ENCODE results near the gene MST1. TPM values are rescaled to one million over a fixed set of nuclear protein-coding genes. Genes with fewer than 3 reads are reported as not detected.
A peak's percentile ranks its signal among the peaks of the same experiment; 100 is the strongest.

The MST1 gene
- total and polyA plus RNA-seq, 4 experiments from 2014 or later, result 0.94 to 10.2 (median 6.3) TPM; not detected in 1

- CTCF ChIA-PET (ENCODE audit: partially characterized antibody), result no interaction called here
- peaks cover 34 to 57% of the 10 kb centered on the region in 2 donors for H3K36me3 Mint-ChIP-seq
These were observed 8.6 kb downstream of the MST1 start for GRCh38 chr3:49680493-49681231.

GRCh38 chr3:49675912-49676311 is 13.4 kb downstream of the MST1 start:
- H3K4me3 ChIP-seq (ENCODE audit: low read length in 2 of 2), result no peak overlapping the region
- peaks cover 51% of the 10 kb centered on the region for H3K36me3 ChIP-seq (ENCODE audit: insufficient read depth, low read length)
- peak overlapping the region in 1 of 7 donors; percentile 98 for H3K27ac Mint-ChIP-seq
- peaks cover 24 to 50% (median 38%) of the 10 kb centered on the region in 4 donors for H3K4me1 Mint-ChIP-seq
- H3K27me3 ChIP-seq (ENCODE audit: insufficient read depth, low read length), result no peaks in the 10 kb centered on the region
- peak overlapping the region in 5 of 8 donors; percentile 34 to 43 (median 38) for H3K4me3 Mint-ChIP-seq
- no peak overlapping the region for H3K27ac ChIP-seq (ENCODE audit: low read depth, low read length)
- no peaks in the 10 kb centered on the region for H3K9me3 ChIP-seq (ENCODE audit: control insufficient read depth in 1 of 2, low read length in 2 of 2)
- intact Hi-C loops (cut with micrococcal nuclease), result loop anchor here (10.0 kb wide), 1 partner anchor 261 kb away; the partner anchor contains the start of genes RHOA and TCTA
- no peaks in the 10 kb centered on the region for H3K27me3 Mint-ChIP-seq
- CTCF ChIA-PET (ENCODE audit: partially characterized antibody), result interaction anchor here (2.9 kb wide), 1 partner anchor 136 kb away, joined by 15 read pairs; no protein-coding TSS in a partner anchor
- H3K9me3 Mint-ChIP-seq, result no peaks in the 10 kb centered on the region
- H3K36me3 Mint-ChIP-seq, result peaks cover 36 to 53% of the 10 kb centered on the region in 2 donors
- POLR2A ChIA-PET (ENCODE audit: partially characterized antibody), result interaction anchor here (1.2 kb wide), 1 partner anchor 582 kb away, joined by 3 read pairs; the partner anchor contains the start of gene QRICH1
- H3K4me1 ChIP-seq (ENCODE audit: insufficient read depth, low read length), result peaks cover 32% of the 10 kb centered on the region
- DNase-seq, result no peak

More at GRCh38 chr3:49680493-49681231, 8.6 kb downstream of the MST1 start:
- Mint-ChIP-seq H3K4me1 (peaks cover 10 to 23% (median 12%) of the 10 kb centered on the region in 4 donors), H3K4me3 (no peak overlapping the region), H3K9me3 (no peaks in the 10 kb centered on the region), H3K27me3 (no peaks in the 10 kb centered on the region), H3K27ac (no peak overlapping the region)
- H3K4me3 ChIP-seq (ENCODE audit: low read length in 2 of 2), result no peak overlapping the region
- intact Hi-C loops (cut with micrococcal nuclease), result no loop called here
- H3K36me3 ChIP-seq (ENCODE audit: insufficient read depth, low read length), result peaks cover 82% of the 10 kb centered on the region
- H3K27ac ChIP-seq (ENCODE audit: low read depth, low read length), result no peak overlapping the region
- H3K9me3 ChIP-seq (ENCODE audit: control insufficient read depth in 1 of 2, low read length in 2 of 2), result no peaks in the 10 kb centered on the region
- peaks cover 11% of the 10 kb centered on the region for H3K4me1 ChIP-seq (ENCODE audit: insufficient read depth, low read length)
- H3K27me3 ChIP-seq (ENCODE audit: insufficient read depth, low read length), result no peaks in the 10 kb centered on the region
- POLR2A ChIA-PET (ENCODE audit: partially characterized antibody), result no interaction called here
- DNase-seq, result no peak

- POLR2A ChIA-PET (ENCODE audit: partially characterized antibody), result interaction anchor here (0.6 to 4.0 kb wide), 4 partner anchors 44 to 580 kb away, joined by 3 to 85 read pairs (median 3); partner anchors contain the start of genes QRICH1 and USP4
- peaks cover 25 to 39% of the 10 kb centered on the region in 2 donors for H3K36me3 Mint-ChIP-seq
- intact Hi-C loops (cut with micrococcal nuclease), result loop anchor here (1.0 to 10.0 kb wide), 6 partner anchors 15 to 332 kb away; partner anchors contain the start of genes DAG1, GMPPB, MST1 and RBM6
These were observed 14.7 kb downstream of the MST1 start for GRCh38 chr3:49674497-49674983.

GRCh38 chr3:49673715-49674496 is 15.4 kb downstream of the MST1 start, which contains the start of gene APEH:
Gene APEH, plus strand, starts transcription at chr3:49674351. Its CDS starts 51 bp downstream, at chr3:49674402.
- Mint-ChIP-seq H3K9me3 (no peaks in the 10 kb centered on the region), H3K27ac (peak within 1 kb of the TSS; percentile 97 to 99 (median 98)), H3K36me3 (peaks cover 24 to 36% of the 10 kb centered on the region in 2 donors), H3K27me3 (no peaks in the 10 kb centered on the region), H3K4me1 (peaks cover 20 to 50% (median 34%) of the 10 kb centered on the region in 4 donors), H3K4me3 (peak within 1 kb of the TSS; percentile 90 to 99 (median 94))
- H3K27me3 ChIP-seq (ENCODE audit: insufficient read depth, low read length), result no peaks in the 10 kb centered on the region
- peaks cover 32% of the 10 kb centered on the region for H3K36me3 ChIP-seq (ENCODE audit: insufficient read depth, low read length)
- CTCF ChIA-PET (ENCODE audit: partially characterized antibody), result interaction anchor here (0.8 to 5.3 kb wide), 4 partner anchors 13 to 220 kb away, joined by 3 to 319 read pairs (median 5); no protein-coding TSS in a partner anchor
- H3K4me3 ChIP-seq (ENCODE audit: low read length in 2 of 2), result peak within 1 kb of the TSS; percentile 48 to 75
- H3K27ac ChIP-seq (ENCODE audit: low read depth, low read length), result peak within 1 kb of the TSS; percentile 77
- H3K9me3 ChIP-seq (ENCODE audit: control insufficient read depth in 1 of 2, low read length in 2 of 2), result no peaks in the 10 kb centered on the region
- intact Hi-C loops (cut with micrococcal nuclease), result loop anchor here (1.0 to 10.0 kb wide), 6 partner anchors 15 to 332 kb away; partner anchors contain the start of genes DAG1, GMPPB, MST1 and RBM6
- peak; percentile 98 to 99 (median 98) for DNase-seq
- POLR2A ChIA-PET (ENCODE audit: partially characterized antibody), result interaction anchor here (0.8 to 4.0 kb wide), 4 partner anchors 15 to 334 kb away, joined by 3 to 85 read pairs (median 4); partner anchors contain the start of genes DAG1, MST1 and USP4
- peaks cover 32% of the 10 kb centered on the region for H3K4me1 ChIP-seq (ENCODE audit: insufficient read depth, low read length)

More at GRCh38 chr3:49674497-49674983, 14.7 kb downstream of the MST1 start:
- peak in 1 of 5 donors; percentile 58 for DNase-seq
- Histone ChIP-seq H3K36me3 (ENCODE audit: insufficient read depth, low read length) (peaks cover 38% of the 10 kb centered on the region), H3K9me3 (ENCODE audit: control insufficient read depth in 1 of 2, low read length in 2 of 2) (no peaks in the 10 kb centered on the region), H3K27ac (ENCODE audit: low read depth, low read length) (peak overlapping the region; percentile 77), H3K4me3 (ENCODE audit: low read length in 2 of 2) (peak overlapping the region; percentile 48 to 75), H3K27me3 (ENCODE audit: insufficient read depth, low read length) (no peaks in the 10 kb centered on the region), H3K4me1 (ENCODE audit: insufficient read depth, low read length) (peaks cover 32% of the 10 kb centered on the region)
- Mint-ChIP-seq H3K4me3 (peak overlapping the region; percentile 90 to 99 (median 94)), H3K27me3 (no peaks in the 10 kb centered on the region), H3K9me3 (no peaks in the 10 kb centered on the region), H3K4me1 (peaks cover 20 to 50% (median 34%) of the 10 kb centered on the region in 4 donors), H3K27ac (peak overlapping the region; percentile 29 to 99 (median 89))
- CTCF ChIA-PET (ENCODE audit: partially characterized antibody), result interaction anchor here (2.9 kb wide), 1 partner anchor 134 kb away, joined by 15 read pairs; no protein-coding TSS in a partner anchor

GRCh38 chr3:49673121-49673714 is 16.1 kb downstream of the MST1 start:
- Histone ChIP-seq H3K27me3 (ENCODE audit: insufficient read depth, low read length) (no peaks in the 10 kb centered on the region), H3K36me3 (ENCODE audit: insufficient read depth, low read length) (peaks cover 25% of the 10 kb centered on the region), H3K27ac (ENCODE audit: low read depth, low read length) (peak overlapping the region; percentile 77), H3K9me3 (ENCODE audit: control insufficient read depth in 1 of 2, low read length in 2 of 2) (no peaks in the 10 kb centered on the region), H3K4me3 (ENCODE audit: low read length in 2 of 2) (peak overlapping the region; percentile 28 to 75), H3K4me1 (ENCODE audit: insufficient read depth, low read length) (peaks cover 32% of the 10 kb centered on the region)
- Mint-ChIP-seq H3K27ac (peak overlapping the region; percentile 97 to 99 (median 98)), H3K36me3 (peaks cover 22 to 32% of the 10 kb centered on the region in 2 donors), H3K9me3 (no peaks in the 10 kb centered on the region), H3K4me3 (peak overlapping the region; percentile 90 to 99 (median 94)), H3K4me1 (peaks cover 19 to 48% (median 34%) of the 10 kb centered on the region in 4 donors), H3K27me3 (no peaks in the 10 kb centered on the region)
- no peak for DNase-seq
- intact Hi-C loops (cut with micrococcal nuclease), result loop anchor here (5.0 to 10.0 kb wide), 3 partner anchors 258 to 331 kb away; partner anchors contain the start of genes RBM6, RHOA, TCTA and USP4
- CTCF ChIA-PET (ENCODE audit: partially characterized antibody), result interaction anchor here (0.6 to 5.3 kb wide), 8 partner anchors 13 to 571 kb away, joined by 3 to 319 read pairs (median 5); partner anchors contain the start of gene BSN
- POLR2A ChIA-PET (ENCODE audit: partially characterized antibody), result interaction anchor here (0.8 to 4.0 kb wide), 4 partner anchors 16 to 333 kb away, joined by 3 to 85 read pairs (median 4); partner anchors contain the start of genes DAG1, MST1 and USP4
